Measurements from ENCODE around the gene LRCH1. TPM values are rescaled to one million over a fixed set of nuclear protein-coding genes. Genes with fewer than 3 reads are reported as not detected.
A peak's percentile ranks its signal among the peaks of the same experiment; 100 is the strongest.

LRCH1 gene
- total and polyA plus RNA-seq, 2 of the 13 experiments (the other 11 are each of a cell fraction or from before 2014, with no cell fraction given), result 4.1 to 12.6 TPM

DNA sequence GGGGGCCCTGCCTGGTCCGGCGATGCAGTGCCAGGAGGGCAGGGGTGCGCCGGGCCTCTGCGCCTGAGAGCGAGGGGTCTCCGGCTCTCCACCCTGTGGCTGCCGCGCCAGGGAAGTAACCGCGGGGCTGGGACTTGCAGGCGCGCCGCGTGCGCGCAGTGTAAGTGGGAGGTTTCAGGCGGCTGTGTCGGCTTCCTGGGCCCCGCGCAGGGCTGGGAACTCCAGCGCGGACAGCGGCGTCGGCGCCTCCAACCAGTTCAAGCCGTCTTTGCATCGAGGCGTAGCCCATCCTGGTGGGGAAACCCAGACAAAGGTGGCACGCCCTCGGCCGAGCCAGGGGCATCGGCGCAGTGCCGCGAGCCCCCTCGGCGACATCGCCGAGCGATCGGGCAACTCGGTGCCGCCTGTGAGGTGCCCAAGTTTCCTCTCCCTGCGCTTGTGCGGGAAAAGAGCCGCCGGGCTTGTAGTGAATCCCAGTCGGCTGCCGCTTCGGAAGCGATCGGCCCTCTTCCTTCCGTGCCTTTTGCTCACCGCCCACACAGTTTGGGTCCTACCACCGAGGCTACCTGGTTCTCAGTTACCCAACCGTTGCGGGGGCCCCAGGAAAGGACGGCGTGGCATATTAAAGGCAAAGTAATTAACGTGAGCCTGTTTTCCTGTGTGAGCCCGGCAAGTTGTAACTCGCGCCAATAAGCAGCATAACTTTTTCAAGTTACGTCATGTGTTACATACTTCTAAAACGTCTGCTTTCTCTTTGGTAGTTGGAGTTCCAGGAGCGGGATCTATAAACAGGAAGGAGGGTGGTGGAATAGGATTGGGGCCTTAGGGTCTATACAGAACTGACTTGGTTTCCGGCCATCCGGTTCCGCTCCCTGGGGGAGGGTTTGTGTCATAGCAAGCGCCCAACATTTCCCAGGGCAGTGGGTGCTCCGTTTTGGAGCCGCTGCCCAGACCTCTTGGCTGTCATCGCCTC, 1.2 kb downstream of the LRCH1 start (continued):
- TF ChIP-seq NONO (IDR thresholded peaks at IDR 0.05) (no peak), NONO (CRISPR knock-in tag; conservative IDR thresholded peaks at IDR 0.05) (no peak), BCL6 (CRISPR knock-in tag; IDR thresholded peaks at IDR 0.05) (0 out of 2 replicates have a peak, but pooled peaks have one; percentile 16), ZBTB7B (CRISPR knock-in tag; IDR thresholded peaks at IDR 0.05) (0 out of 2 replicates have a peak, but pooled peaks have one; percentile 50), PAF1 (CRISPR knock-in tag; IDR thresholded peaks at IDR 0.05) (no peak), SPEN (CRISPR knock-in tag; IDR thresholded peaks at IDR 0.05; ENCODE audit: low read depth) (no peak), TBL1XR1 (IDR thresholded peaks at IDR 0.05; ENCODE audit: borderline replicate concordance, low read length, partially characterized antibody) (no peak), RCOR2 (CRISPR knock-in tag; IDR thresholded peaks at IDR 0.05) (no peak), FOXA3 (CRISPR knock-in tag; IDR thresholded peaks at IDR 0.05) (no peak), ATF7-NPFF (CRISPR knock-in tag; IDR thresholded peaks at IDR 0.05; ENCODE audit: low read depth) (no peak; the same call in 1 of the 2 replicates), ZNF337 (CRISPR knock-in tag; IDR thresholded peaks at IDR 0.05; ENCODE audit: borderline replicate concordance, low read depth) (no peak), ZNF17 (CRISPR knock-in tag; IDR thresholded peaks at IDR 0.05) (no peak), NFE2L2 (IDR thresholded peaks at IDR 0.05; ENCODE audit: low read length) (no peak), MED8 (CRISPR knock-in tag; IDR thresholded peaks at IDR 0.05; ENCODE audit: insufficient replicate concordance) (no peak), KLF6 (CRISPR knock-in tag; IDR thresholded peaks at IDR 0.05) (no peak), ZNF225 (CRISPR knock-in tag; IDR thresholded peaks at IDR 0.05) (no peak), RBAK (CRISPR knock-in tag; IDR thresholded peaks at IDR 0.05) (no peak), RARG (CRISPR knock-in tag; IDR thresholded peaks at IDR 0.05; ENCODE audit: low read depth) (no peak), MXD4 (CRISPR knock-in tag; IDR thresholded peaks at IDR 0.05) (no peak), ZNF484 (CRISPR knock-in tag; IDR thresholded peaks at IDR 0.05; ENCODE audit: borderline replicate concordance, low read depth) (no peak), SIN3A (IDR thresholded peaks at IDR 0.05; ENCODE audit: borderline replicate concordance, low read depth, low read length) (peak; percentile 66; the same call in 1 of the 2 replicates), ZBTB3 (CRISPR knock-in tag; IDR thresholded peaks at IDR 0.05; ENCODE audit: borderline replicate concordance, low read depth) (no peak), CREB3 (CRISPR knock-in tag; IDR thresholded peaks at IDR 0.05) (no peak), NFIC (IDR thresholded peaks at IDR 0.05; ENCODE audit: low read length) (no peak), ZZZ3 (CRISPR knock-in tag; IDR thresholded peaks at IDR 0.05; ENCODE audit: borderline replicate concordance) (no peak), HNF4G (IDR thresholded peaks at IDR 0.05; ENCODE audit: borderline replicate concordance, low read depth, low read length) (no peak), HNF4G (CRISPR knock-in tag; IDR thresholded peaks at IDR 0.05; ENCODE audit: borderline replicate concordance, low read depth) (no peak), HMG20A (CRISPR knock-in tag; IDR thresholded peaks at IDR 0.05; ENCODE audit: borderline replicate concordance) (no peak), PHF20 (CRISPR knock-in tag; IDR thresholded peaks at IDR 0.05) (peak; percentile 45; the same call in 1 of the 2 replicates)
- TF ChIP-seq, protein P1, sequence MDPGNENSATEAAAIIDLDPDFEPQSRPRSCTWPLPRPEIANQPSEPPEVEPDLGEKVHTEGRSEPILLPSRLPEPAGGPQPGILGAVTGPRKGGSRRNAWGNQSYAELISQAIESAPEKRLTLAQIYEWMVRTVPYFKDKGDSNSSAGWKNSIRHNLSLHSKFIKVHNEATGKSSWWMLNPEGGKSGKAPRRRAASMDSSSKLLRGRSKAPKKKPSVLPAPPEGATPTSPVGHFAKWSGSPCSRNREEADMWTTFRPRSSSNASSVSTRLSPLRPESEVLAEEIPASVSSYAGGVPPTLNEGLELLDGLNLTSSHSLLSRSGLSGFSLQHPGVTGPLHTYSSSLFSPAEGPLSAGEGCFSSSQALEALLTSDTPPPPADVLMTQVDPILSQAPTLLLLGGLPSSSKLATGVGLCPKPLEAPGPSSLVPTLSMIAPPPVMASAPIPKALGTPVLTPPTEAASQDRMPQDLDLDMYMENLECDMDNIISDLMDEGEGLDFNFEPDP (CRISPR knock-in tag; conservative IDR thresholded peaks at IDR 0.05), result no peak
- TF ChIP-seq, protein P2, sequence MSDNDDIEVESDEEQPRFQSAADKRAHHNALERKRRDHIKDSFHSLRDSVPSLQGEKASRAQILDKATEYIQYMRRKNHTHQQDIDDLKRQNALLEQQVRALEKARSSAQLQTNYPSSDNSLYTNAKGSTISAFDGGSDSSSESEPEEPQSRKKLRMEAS (IDR thresholded peaks at IDR 0.05), result no peak

Data from HepG2 (cell line).